Heart right ventricle (tissue), 16 donors: Measurements from ENCODE around the gene GPR85. TPM values are rescaled to one million over a fixed set of nuclear protein-coding genes. Genes with fewer than 3 reads are reported as not detected.

ENCODE experiments used
- ATAC-seq, 8 donors: fragments of 200-7000 bp; cut with Tn5 transposase; one replicate each; pipeline ENCODE4 v1.9.1; 2020; ENCODE audit warnings: mild to moderate bottlenecking in 8 of 8, moderate library complexity in 8 of 8, moderate number of reproducible peaks in 1 of 8
- DNase-seq, 2 donors: peaks; one replicate each; pipeline ENCODE4 v3.0.0-alpha.2; 2020
- H3K27ac ChIP-seq, 10 donors: fragments of 200-600 bp; sonication (generic) in 2 of 10; one replicate each; pipeline versions ENCODE4 v1.5.0 to v1.8.0; 2020 to 2022; ENCODE audit warnings: mild to moderate bottlenecking in 3 of 10
- H3K27me3 ChIP-seq, 7 donors: fragments of 200-600 bp; one replicate each; pipeline ENCODE4 v1.8.0; 2021 to 2022; ENCODE audit warnings: mild to moderate bottlenecking in 2 of 7
- H3K36me3 ChIP-seq, 9 donors: fragments of 200-600 bp; sonication (generic) in 1 of 9; one replicate each; pipeline versions ENCODE4 v1.5.0 to v1.8.0; 2020 to 2022; ENCODE audit warnings: mild to moderate bottlenecking in 2 of 9
- H3K4me1 ChIP-seq, 9 donors: fragments of 200-600 bp; sonication (generic) in 1 of 9; one replicate each; pipeline versions ENCODE4 v1.5.0 to v1.8.0; 2020 to 2022; ENCODE audit warnings: mild to moderate bottlenecking in 4 of 9
- H3K4me3 ChIP-seq, 10 donors: fragments of 200-600 bp; sonication (generic) in 2 of 10; one replicate each; pipeline versions ENCODE4 v1.5.0 to v1.8.0; 2020 to 2022; ENCODE audit warnings: mild to moderate bottlenecking in 7 of 10, moderate library complexity in 2 of 10
- H3K9me3 ChIP-seq, 11 donors: fragments of 200-600 bp in 10 of 11; sonication (generic) in 2 of 11; one replicate each; pipeline versions ENCODE4 v1.5.0 to v1.8.0; 2013 to 2022; ENCODE audit warnings: mild to moderate bottlenecking in 2 of 11, control low read depth in 1 of 11, moderate library complexity in 1 of 11
- CTCF ChIP-seq, 9 donors: fragments of 200-600 bp; sonication (generic) in 2 of 9; IDR thresholded peaks; one replicate each; pipeline versions ENCODE4 v1.5.0 to v1.8.0; 2021 to 2022; ENCODE audit warnings: antibody characterized with exemption in 9 of 9, mild to moderate bottlenecking in 5 of 9, moderate library complexity in 1 of 9
- WGBS, 2 donors: extraction: QIAGEN DNeasy Blood & Tissue Kit; methylation state at CpG; one replicate each; pipeline ENCODE4 v1.1.7; 2013; ENCODE audit warnings: inconsistent platforms in 1 of 2; 5-methylcytosine and 5-hydroxymethylcytosine counted together
- intact Hi-C, 10 donors: fragments of 100-400 bp; cut with DNase I; formaldehyde crosslinking; loops; one replicate each; pipeline versions ENCODE4 v1.11.1 to v1.14.2; 2022
- polyA plus RNA-seq, 2 donors: library from polyadenylated mRNA; stranded (reverse); fragments of 200-250 nt; gene quantifications; one replicate each; pipeline ENCODE4 v1.2.3, GENCODE V29; 2013
- total RNA-seq, 10 donors: library from RNA; stranded (reverse); fragmentation: NEBNext Ultra II Directional in 3 of 10; extraction: Animal tissue kit (Norgen Biotek cat#: 25700) in 3 of 10; gene quantifications; one replicate each; pipeline versions ENCODE4 v1.2.1 to v1.2.4, GENCODE V29; 2021 to 2023
- donor health status: Arrhythmogenic right ventricular cardiomyopathy.
- donor health status: ischemic (EF 13 %, LVEDD 7.1; RV severe dilation, severe dysfunction).
- donor health status: healthy with polysubstance abuse.
- donor health status: DM: no; HTN: yes; CAD: no.
- donor health status: DM: no; HTN: no; CAD: no.
- donor health status: ischemic (EF 25% LVEDD 6.9; RV normal size, moderate dysfunction).
- donor health status: ischemic (EF 25% LVEDD 5.7; RV mildly dilated, moderate dysfunction).
- donor health status: healthy.
- donor health status: DM: yes; HTN: yes; CAD: no.
- donor health status: Ischemic cardiomyopathy.
- donor health status: ischemic (EF 35%, LVEDD 5.7; RV mildly dilated, moderate dysfunction).
- donor health status: nonischemic (EF 11% LVEDD 7.7; RV severe dilation, severe dysfunction).
- donor health status: DM: yes; HTN: yes; CAD: no.
- donor health status: PGD.
- donor health status: ischemic (EF 29% LVEDD 5.4; RV normal size, mild dysfunction).
- donor health status: nonischemic (EF 23%, LVEDD 6.1; RV moderate dilation, normal function).

GPR85 gene
- total and polyA plus RNA-seq, 12 donors: 0.15 to 4.5 (median 0.94) TPM

- Histone ChIP-seq H3K4me3 (no peak overlapping the region), H3K27me3 (no peaks in the 10 kb centered on the region), H3K27ac (no peak overlapping the region), H3K4me1 (no peaks in the 10 kb centered on the region), H3K36me3 (no peaks in the 10 kb centered on the region), H3K9me3 (peaks cover 0 to 3% (median 0%) of the 10 kb centered on the region in 11 donors)
- no peak for ATAC-seq
- 50 to 74% methylated on average over 2 of the region's 2 CpGs for WGBS, 2 donors
- intact Hi-C loops: no loop called here
- no peak for TF ChIP-seq CTCF (IDR thresholded peaks at IDR 0.05)
- no peak for DNase-seq
These were observed 52.7 kb downstream of the GPR85 start for GRCh38 chr7:113033959-113034358.

Other genes starting within 250 kb of the GPR85 start
- 100 to 1,000 TPM in 9 of 10 donors, 10 to 100 TPM in 1; 87.2 to 190 (median 164) TPM for gene SMIM30, start 31.7 kb upstream of the GPR85 start, total RNA-seq
- gene SMIM30, start 31.7 kb upstream of the GPR85 start, polyA plus RNA-seq: 100 to 1,000 TPM in 1 of 2 donors, 10 to 100 TPM in 1; 77.0 to 411 TPM